Kidney capillary endothelial cell (primary cell): ENCODE results near the gene BTBD9.
"Not testable (repeated sequence)": the region's sequence is repeated elsewhere in the genome, so short reads cannot be mapped to it uniquely, and the experiment has no call there.

Experiments used
- DNase-seq: peaks from one replicate; pipeline ENCODE4 v3.0.0-alpha.2; 2018; ENCODE audit warnings: low spot score

Gene BTBD9

DNA sequence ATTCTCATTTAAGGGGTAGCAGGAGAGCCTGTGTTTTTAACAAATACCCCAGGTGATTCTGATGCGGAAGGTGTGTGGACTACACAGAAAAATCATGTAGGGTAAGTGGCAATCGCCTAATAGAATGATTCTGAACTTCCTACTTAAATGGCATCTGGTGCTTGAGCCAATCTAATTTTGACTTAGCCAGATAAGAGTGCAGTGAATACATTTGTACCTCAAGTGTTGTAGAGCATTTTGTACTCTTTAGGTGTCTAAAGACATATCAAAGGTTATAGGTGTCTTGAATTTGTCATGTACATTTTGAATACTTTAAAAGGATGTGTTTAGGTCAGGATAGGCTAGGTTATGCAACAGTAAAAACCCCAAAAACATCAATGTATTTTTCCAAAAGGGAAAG is 10.0 kb upstream of the BTBD9 start:
- no peak for DNase-seq

DNA sequence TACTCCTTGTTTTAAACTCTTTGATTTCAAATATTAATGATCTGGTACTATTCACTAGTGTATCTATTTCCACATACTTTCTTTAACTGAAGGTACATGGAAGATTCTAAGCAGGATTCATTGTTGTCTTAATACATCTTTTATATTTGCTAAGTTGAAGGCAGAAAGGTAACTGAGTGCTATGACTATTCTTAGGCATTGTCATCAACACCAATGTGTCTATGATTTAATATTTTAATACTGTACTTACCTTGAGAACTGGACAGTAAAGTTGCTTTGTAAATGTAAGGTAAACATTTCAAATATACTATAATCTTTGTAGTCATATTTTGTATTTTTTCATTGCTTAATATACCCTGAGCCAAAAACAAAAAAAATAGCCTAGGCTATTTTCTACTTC is 8.9 kb upstream of the BTBD9 start:
- no peak for DNase-seq

DNA sequence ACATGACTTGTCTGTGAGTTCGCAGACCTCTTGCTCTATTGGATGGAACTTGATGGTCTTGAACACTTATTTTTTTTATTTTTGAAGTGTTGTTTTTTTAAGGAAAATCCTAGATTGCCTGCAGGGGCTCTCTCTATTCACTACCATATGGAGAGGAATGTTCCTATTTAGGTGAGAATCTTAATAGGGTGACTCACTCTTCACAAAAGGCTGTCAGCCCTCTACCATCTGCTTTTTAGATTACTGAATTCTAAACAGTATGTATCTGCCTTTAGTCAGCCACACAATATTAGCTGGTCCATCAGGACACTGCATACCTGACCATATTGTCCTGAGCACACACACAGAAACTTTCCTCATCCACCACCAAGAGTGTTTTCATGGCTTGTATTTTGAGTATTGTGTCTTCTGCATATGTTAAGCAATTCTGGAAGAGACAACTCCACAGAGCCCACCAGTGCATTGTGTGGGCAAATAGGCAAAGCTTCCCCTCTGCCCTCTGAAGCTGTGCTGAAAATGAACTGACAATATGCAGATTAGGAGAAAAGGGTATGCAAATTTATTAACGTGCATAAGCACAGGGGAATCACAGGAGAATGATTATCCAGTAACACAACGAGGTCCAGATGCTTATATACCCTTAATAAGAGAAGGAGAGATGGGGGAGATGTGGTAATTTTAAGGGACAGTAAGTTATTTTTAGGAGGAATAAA is 6.6 kb upstream of the BTBD9 start:
- no peak for DNase-seq

DNA sequence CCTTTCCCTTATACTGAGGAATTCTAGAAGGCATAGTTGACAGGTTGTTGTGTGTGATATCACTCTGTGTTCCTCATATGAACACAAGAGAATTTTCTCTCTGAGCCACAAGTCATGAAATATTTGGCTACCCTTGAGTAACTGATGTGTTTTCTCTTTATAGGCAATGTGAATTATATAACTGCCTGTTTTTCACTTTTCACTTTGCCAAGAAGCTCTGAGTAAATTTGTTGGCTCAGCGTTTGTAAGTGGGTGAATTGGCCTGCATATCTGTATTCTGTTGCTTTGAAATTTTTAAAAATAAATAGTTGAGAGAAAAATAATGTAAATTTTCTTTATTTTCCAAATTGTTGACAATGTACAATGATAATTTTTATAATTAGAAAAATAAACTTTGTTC is 5.2 kb upstream of the BTBD9 start:
- no peak for DNase-seq

DNA sequence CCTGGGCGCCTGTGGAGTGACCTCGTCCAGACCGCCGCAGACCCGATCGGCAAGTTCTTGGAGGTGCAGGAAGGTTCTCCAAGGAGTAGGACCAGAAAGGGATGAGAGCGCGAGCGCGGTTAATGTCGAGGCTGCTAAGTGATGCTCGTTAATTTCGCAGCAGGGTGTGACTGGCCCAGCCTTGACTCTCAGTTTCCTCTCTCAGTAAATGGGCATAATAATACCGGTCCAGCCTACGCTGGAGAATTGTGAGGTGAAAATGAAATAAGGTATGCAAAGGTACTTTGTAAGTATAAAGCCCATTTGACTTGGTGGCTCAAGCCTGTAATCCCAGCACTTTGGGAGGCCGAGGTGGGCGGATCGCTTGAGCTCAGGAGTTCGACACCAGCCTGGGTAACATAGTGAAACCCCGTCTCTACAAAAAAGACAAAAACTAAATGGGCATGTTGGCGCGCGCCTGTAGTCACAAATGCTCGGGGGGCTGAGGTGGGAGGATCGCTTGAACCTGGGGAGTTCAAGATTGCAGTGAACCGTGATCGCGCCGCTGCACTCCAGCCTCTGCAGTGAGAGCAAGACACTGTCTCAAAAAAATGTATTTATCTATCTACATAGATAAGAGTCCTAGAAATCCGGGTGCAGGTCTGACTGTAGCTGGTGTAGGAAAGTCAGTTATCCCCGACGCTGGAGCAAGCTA is 634 bp upstream of the BTBD9 start:
- DNase-seq = no peak

DNA sequence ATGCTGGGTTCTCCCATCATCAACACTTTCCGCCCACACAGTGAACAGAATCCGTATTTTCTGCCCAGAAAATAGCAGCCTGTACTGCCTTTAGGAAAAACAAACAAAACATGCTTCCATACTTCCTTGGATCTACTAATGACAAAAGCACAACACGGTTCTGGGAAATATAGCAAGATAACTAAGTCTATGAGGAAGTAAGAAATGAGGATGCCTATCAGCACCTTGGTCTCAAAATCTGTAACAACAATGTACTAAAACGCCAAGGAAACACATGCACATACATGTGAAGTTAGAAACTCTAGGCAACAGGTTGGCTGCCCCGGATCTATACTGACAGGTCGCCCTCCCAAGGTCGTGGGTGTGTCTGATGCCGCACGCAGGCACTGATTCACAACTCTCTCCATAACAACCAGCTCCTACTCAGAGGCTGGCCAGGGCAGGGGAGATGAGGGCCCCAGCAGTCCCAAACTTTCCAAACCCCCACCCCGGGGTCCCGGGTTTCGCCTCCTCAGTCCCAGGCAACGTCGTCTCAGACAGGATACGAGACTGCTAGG is 710 bp downstream of the BTBD9 start:
- peak; percentile 15 for DNase-seq

DNA sequence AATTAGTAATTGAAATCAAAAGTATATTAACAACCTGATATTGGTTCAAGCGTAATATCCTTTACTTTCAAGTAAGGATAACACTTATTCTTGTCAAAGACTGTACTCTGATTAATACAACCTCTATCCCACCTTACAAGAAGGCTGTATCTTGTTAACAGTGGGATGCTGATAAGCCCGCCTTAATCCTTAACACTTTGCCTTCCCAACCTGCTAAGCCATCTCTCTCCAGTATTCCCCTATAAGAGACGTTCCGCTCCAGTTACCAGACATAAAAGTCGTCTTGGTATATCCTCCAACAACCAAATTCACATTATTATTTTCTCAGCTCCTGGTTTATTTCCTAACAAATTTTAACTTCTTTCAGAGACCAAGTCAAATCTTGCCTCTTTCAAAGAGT is 2.0 kb downstream of the BTBD9 start:
- DNase-seq = no peak

DNA sequence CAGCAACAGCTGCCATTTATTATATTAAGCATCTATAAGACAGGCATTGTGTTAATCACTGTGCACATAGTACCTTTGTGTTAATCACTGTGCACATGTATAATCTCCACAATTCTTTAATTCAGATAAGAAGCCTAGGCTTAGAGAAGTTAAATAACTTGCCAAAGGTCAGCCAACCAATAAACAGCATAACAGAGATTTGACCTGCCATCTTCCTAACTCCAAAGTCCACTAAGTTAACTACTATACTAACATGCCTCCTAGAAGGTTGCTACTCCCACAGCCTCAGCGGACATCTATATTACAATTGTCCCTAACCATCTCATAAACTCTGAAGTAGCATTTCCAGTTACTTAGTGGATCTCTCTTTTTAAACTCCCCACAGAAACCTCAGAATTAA is 3.7 kb downstream of the BTBD9 start:
- no peak for DNase-seq

DNA sequence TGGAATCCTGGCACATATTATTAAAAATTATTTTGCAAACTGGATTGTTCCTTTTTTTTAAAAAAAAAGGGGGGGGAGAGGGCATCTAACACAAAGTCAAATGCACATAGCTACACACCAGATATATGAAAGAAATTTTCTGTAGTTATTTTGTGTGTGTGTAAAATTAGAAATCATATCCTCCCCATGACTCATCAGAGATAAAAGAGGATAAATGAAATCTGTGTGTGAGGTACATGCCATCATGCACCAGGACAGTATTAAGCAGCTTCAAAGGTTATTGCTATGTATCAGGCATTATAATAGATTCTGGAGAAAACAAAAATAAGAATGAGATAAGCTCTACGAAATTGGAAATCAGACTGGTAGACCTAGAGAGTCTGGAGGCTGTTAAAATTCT is 5.2 kb downstream of the BTBD9 start:
- peak; percentile 4 for DNase-seq

DNA sequence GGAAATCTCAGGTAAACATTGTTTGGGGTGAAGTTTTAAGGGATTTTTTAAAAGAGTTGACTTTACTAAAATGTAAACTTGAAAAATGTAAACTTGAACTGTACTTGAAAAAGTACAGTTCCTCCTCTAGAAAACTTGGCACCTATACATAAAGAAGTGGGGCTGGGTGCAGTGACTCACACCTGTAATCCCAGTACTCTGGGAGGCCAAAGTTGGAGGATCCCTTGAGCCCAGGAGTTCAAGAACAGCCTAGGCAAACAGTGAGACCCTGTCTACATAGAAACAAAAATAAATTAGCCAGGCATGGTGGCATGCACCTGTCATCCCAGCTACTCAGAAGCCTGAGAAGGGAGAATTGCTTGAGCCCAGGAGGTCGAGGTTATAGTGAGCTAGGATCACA is 7.2 kb downstream of the BTBD9 start:
- no peak for DNase-seq

DNA sequence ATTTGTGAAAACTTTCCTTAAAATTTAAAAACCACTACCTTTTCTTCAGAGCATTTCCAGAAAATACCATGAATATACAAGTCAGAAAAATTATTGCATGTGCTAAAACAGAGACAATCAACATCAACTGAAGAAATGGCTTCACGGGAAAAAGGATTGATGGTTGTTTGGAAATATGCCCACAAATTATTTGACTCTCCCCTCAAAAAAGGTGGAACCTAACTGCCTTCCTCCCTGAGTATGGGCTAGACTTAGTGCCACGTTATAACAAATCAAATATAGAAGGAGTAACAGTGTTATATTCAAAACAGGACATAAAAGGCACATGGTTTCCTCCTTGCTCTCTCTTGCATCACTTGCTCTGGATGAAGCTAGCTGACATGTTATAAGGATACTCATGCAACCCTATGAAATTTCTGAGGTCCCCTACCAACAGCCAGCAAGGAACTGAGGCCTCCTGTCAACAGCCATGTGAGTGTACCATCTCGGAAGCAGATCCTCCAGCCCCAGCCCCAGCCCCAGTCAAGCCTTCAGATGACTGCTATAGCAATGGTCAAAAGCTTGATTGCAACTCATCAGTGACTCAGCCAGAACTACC is 8.4 kb downstream of the BTBD9 start:
- DNase-seq = no peak

DNA sequence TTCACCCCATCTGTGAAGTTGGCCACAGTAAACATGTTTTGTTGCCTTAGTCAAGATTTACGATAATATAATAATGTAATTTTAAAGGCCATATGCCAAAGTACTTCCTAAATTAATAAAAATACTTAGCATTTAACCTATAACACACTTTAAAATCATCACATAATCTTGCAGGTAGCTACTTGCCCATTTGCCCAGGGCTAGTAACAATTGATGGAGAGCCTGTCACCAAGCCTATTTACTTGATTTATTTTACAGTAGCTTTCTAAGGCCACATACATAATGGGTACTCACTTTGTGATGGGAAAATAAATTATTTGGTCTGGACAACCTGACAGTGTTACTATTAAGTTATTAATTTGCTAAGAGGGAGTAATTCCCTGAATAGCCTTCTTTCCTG is 14.5 kb downstream of the BTBD9 start:
- DNase-seq = no peak

DNA sequence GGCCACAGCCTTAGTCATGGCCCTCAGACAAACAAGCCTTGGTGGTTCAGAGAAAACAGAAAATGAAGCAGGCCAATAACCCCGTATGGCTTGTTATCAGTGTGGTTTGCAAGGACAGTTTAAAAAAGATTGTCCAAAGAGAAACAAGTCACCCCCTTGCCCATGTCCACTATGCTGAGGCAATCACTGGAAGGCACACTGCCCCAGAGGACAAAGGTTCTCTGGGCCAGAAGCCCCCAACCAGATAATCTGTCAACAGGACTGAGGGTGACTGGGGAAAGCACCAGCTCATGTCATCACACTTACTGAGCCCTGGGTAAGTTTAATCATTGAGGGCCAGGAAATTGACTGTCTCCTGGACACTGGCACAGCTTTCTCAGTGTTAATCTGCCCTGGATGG is 20.4 kb downstream of the BTBD9 start:
- not testable (repeated sequence) for DNase-seq

DNA sequence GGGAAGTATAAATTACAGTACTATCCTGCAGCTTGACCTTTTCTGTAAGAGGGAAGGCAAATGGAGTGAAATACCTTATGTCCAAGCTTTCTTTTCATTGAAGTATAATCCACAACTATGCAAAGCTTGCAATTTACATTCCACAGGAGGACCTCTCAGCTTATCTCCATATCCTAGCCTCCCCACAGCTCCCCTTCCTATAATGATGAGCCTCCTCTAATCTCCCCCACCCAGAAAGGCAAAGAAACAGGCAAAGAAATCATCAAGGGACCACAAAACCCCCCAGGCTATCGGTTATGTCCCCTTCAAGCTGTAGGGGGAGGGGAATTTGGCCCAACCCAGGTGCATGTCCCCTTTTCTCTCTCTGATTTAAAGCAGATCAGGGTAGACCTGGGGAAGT is 21.4 kb downstream of the BTBD9 start:
- not testable (repeated sequence) for DNase-seq

DNA sequence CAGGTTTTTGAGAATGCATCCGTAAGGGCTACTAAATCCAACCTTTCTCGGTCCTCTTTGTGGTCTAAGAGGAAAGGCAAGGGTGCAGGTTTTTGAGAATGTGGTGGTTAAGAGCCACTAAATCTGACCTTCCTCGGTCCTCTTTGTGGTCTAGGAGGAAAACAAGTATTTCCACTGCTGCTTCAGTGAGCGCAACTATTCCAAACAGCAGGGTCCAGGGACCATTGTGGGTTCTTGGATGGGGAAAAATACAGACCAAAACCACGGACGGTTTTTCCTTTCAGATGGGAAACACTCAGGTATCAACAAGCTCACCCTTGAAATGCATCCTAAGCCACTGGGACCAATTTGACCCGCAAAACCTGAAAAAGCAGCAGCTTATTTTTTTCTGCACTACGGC is 21.9 kb downstream of the BTBD9 start:
- DNase-seq = no peak

DNA sequence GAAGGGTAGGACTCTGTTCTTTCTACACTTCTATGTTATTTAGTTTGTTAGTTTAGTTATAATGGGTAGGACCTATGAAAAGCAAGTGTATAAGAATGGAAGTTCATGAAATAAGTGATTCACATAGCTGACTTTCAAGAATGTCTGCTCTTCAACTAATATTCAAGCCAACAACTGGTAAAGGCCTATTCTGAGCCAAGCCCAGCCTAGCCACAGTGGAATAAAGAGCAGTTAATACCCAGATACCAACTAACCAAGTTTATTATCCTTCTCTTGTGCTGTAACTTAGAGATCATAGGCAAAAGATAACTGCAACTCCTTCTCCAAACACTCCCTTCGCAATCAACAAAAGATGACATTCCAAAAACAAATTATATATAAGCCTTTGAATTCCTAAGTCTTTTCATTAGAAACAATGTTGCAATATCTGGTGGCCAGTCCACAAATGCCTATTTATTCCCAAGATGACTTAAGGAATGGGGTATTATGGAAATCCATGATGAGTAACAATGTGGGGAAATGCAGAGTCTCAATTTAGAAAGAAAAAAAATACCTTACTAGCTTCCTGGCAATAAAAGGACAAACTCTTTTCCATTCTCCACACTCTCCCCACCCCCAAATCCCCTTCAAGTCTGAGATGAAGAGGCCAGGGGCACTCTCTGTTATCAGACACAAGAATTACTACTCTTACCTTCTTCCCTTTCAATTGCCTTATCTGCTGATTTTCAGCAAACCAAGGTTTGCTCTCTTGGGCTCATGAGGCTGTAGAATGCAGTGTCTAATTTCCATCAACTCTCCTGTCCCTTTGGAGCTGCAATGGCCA is 27.4 kb downstream of the BTBD9 start:
- DNase-seq = no peak

DNA sequence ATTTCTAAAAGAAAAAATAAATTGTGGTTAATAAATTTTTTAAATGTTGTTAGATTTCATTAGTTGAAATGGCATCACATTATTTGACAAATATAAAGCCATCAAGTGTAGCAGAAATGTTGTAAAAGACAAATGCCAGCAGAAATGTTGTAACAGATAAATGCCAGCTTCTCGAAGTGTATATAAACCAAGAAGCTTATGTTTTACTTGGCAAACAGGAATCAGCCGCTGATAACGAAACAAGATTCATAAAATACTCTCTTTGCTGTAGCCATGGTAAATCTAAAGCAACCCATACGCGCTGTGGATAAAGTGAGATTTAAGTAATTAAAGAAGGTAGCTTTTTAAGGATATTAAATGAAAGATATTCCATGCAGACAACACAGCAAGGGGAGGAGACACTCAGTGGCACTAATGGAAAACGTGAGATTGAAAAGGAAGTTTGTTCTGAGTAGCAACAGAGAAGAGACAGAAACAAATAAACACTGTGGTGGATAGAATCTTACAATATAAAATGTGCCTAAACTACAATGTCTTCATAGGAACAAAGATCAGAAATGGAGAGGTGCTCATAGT is 29.6 kb downstream of the BTBD9 start:
- DNase-seq = no peak

DNA sequence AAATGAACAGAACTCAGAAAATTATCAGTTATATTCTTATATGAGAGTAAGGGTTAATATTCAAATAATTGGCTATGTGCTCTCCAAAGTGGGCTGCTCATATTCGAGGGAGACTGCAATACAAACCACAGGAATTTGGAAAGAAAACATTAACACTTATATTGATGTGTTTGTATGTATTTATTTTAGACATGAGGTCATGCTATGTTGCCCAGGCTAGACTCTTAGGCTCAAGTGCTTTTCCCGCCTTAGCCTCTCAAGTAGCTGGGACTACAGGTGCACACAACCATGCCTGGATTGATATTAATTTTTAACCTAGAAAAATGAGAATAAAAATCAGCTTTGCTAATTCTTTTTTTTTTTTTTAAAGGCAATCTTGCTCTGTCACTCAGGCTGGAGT is 35.0 kb downstream of the BTBD9 start:
- DNase-seq = no peak

DNA sequence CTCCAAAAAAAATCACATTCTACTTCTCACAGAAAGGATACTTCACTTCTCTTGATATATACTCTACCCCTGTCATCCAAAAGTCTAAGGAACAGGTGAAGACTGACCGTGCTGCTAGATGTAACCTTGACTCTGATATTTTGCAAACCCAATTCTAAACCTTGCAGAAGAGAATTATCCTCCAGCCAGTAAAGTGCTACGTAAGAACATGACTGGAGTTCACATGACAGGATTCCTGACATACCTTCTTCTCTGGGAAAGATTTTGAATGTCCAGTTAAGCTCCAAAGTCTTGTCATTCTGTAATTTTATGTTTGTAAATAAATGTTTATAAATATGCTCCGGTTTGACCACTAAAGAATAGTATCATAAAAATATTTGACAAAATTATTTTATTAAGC is 35.8 kb downstream of the BTBD9 start:
- no peak for DNase-seq

DNA sequence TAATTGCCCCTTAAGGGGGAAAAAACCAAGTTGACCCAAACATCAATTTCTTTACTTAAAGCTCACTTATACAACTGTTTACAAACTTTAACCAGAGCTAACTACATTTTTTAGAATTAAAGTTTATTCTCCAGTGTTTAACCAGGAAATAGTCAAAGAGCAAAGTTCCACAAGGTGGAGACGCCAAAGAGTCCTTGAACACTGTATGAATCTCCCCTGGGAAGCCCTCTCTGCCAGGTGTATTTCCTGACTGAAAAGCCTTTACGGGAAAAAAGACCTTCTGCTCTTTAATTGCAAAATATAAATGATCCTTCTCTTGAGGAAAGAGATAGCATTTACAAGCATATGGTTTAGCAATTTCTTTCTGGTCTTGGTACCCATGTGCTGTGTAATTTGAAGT is 36.2 kb downstream of the BTBD9 start:
- DNase-seq = no peak

DNA sequence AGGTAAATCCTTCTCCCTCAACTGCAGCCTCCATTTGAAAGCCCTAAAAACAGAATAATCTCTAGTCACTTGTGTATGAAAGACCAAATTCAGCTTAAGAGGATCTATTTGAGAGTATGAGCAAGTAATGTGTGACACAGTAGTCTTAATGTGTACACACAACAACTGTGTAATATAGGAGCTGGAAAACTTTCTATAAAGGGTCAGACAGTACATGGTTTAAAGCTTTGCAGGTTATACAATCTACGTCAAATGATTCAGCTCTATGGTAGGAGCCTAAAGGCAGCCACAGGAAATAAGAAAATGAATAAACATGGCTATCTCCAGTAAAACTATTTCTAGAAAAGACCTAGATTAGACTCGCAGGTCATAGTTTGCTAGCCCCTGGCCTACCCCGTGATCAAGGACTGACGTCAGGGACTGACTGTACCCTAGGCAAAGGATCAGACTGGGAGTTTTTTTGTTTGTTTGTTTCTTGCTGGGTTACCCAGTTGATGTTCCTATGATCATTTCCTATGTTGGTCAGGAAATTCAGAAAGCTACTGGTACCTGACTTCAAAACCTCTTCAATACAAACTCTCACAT is 39.7 kb downstream of the BTBD9 start:
- DNase-seq = no peak

DNA sequence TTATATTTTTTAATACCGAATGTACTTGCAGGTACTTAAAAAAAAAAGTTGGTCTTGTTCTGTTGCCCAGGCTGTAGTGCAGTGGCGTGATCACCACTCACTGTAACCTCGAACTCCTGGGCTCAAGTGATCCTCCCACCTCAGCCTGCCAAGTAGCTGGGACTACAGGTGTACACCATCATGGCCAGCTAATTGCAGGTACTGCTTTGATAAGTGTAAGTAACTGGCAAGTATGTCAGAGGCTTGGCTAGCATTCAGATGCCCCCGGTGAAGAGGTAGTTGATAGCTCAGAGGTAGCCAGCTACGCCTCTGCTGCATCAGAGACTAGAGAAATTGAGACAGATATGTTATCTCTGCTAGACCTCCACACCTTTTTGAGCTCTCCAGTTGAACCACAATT is 40.5 kb downstream of the BTBD9 start:
- DNase-seq = no peak
